ENCODE data around the gene CD1B. TPM values are rescaled to one million over a fixed set of nuclear protein-coding genes. Genes with fewer than 3 reads are reported as not detected.

The CD1B gene
- polyA plus RNA-seq, 1 of the 3 experiments (the other 2 are of a cell fraction): not detected

DNA sequence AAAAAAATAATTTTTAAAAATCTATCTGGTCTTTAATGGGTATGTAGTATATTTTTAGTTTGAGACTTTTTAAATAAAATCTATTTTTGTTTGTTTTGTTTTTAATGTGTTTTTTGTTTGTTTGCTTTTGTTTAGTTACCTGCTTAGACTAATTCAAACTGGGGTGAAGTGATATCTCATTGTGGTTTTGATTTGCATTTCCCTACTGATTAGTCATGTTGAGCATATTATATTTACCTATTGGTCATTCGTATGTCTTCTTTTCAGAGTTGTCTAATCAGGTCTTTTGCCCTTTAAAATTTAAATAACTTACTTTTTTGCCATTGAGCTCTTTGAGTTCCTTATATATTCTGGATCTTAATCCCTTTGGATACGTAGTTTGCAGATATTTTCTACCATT is 20.3 kb downstream of the CD1B start (continued):
- TF ChIP-seq, protein P1, sequence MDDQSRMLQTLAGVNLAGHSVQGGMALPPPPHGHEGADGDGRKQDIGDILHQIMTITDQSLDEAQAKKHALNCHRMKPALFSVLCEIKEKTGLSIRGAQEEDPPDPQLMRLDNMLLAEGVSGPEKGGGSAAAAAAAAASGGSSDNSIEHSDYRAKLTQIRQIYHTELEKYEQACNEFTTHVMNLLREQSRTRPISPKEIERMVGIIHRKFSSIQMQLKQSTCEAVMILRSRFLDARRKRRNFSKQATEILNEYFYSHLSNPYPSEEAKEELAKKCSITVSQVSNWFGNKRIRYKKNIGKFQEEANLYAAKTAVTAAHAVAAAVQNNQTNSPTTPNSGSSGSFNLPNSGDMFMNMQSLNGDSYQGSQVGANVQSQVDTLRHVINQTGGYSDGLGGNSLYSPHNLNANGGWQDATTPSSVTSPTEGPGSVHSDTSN (IDR thresholded peaks at IDR 0.05): no peak

DNA sequence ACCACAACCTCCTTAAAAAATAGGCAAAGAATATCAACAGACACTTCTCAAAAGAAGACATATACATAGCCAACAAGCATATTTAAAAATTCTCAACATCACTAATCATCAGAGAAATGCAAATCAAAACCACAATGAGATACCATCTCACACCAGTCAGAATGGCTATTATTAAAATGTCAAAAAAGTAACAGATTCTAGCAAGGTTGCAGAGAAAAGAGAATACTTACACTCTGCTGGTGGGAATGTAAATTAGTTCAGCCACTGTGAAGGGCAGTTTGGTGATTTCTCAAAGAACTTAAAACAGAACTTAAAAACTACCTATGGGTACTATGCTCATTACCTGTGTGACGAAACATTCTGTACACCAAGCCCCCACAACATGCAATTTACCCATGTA is 20.7 kb downstream of the CD1B start:
- ChIA-PET CTCF (no interaction called here), POLR2A (no interaction called here)
- no peaks in the 10 kb centered on the region for H3K36me3 ChIP-seq (replicated peaks in 1 of 2; ENCODE audit: control insufficient read depth in 1 of 2, insufficient read depth in 2 of 2, low read length in 1 of 2)
- H3K79me2 ChIP-seq (ENCODE audit: insufficient read depth): no peaks in the 10 kb centered on the region
- no peak overlapping the region for H2AFZ ChIP-seq (ENCODE audit: low read depth)
- no peaks in the 10 kb centered on the region for H3K4me1 ChIP-seq (ENCODE audit: control insufficient read depth in 1 of 2, insufficient read depth in 2 of 2, low read depth in 1 of 2, low read length in 1 of 2)
- H4K20me1 ChIP-seq (ENCODE audit: insufficient read depth): no peaks in the 10 kb centered on the region
- H3K9me3 ChIP-seq: no peaks in the 10 kb centered on the region; the same call in 1 of the 2 replicates
- no peaks in the 10 kb centered on the region for H3F3A ChIP-seq (replicated peaks; ENCODE audit: insufficient read depth)
- H3K27me3 ChIP-seq (ENCODE audit: insufficient read depth): no peaks in the 10 kb centered on the region
- no peak overlapping the region for H3K27ac ChIP-seq (ENCODE audit: low read depth in 2 of 2, low read length in 1 of 2)
- DNase-seq: no peak
- no peaks in the 10 kb centered on the region for H3K9me2 ChIP-seq
- 0% methylated on average over 1 of the region's 1 CpG for WGBS (ENCODE audit: low lambda C conversion rate)
- H3K9ac ChIP-seq: no peak overlapping the region
- no peak overlapping the region for H3K4me3 ChIP-seq (ENCODE audit: low read depth in 2 of 2, low read length in 1 of 2)
- no peak overlapping the region for H3K4me2 ChIP-seq
- TF ChIP-seq FOXM1 (IDR thresholded peaks at IDR 0.05; ENCODE audit: low read depth): no peak
- TF ChIP-seq NFIC (IDR thresholded peaks at IDR 0.05; ENCODE audit: borderline replicate concordance): no peak
- no peak for TF ChIP-seq EZH2phosphoT487 (IDR thresholded peaks at IDR 0.05; ENCODE audit: borderline replicate concordance, low read depth)
- TF ChIP-seq, protein P2, sequence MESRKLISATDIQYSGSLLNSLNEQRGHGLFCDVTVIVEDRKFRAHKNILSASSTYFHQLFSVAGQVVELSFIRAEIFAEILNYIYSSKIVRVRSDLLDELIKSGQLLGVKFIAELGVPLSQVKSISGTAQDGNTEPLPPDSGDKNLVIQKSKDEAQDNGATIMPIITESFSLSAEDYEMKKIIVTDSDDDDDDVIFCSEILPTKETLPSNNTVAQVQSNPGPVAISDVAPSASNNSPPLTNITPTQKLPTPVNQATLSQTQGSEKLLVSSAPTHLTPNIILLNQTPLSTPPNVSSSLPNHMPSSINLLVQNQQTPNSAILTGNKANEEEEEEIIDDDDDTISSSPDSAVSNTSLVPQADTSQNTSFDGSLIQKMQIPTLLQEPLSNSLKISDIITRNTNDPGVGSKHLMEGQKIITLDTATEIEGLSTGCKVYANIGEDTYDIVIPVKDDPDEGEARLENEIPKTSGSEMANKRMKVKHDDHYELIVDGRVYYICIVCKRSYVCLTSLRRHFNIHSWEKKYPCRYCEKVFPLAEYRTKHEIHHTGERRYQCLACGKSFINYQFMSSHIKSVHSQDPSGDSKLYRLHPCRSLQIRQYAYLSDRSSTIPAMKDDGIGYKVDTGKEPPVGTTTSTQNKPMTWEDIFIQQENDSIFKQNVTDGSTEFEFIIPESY (IDR thresholded peaks at IDR 0.05; ENCODE audit: borderline replicate concordance, low read depth): no peak
- no peak for TF ChIP-seq GATA2 (CRISPR knock-in tag; IDR thresholded peaks at IDR 0.05)
- TF ChIP-seq, protein P3, sequence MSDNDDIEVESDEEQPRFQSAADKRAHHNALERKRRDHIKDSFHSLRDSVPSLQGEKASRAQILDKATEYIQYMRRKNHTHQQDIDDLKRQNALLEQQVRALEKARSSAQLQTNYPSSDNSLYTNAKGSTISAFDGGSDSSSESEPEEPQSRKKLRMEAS (IDR thresholded peaks at IDR 0.05; ENCODE audit: low read depth): no peak
- no peak for TF ChIP-seq RFX5 (IDR thresholded peaks at IDR 0.05; ENCODE audit: low read length)
- TF ChIP-seq MXI1 (IDR thresholded peaks at IDR 0.05; ENCODE audit: low read depth, low read length): no peak
- TF ChIP-seq ELF1 (IDR thresholded peaks at IDR 0.05): no peak
- TF ChIP-seq FOSL2 (IDR thresholded peaks at IDR 0.05; ENCODE audit: borderline replicate concordance, low read depth): no peak
- TF ChIP-seq, protein P4, sequence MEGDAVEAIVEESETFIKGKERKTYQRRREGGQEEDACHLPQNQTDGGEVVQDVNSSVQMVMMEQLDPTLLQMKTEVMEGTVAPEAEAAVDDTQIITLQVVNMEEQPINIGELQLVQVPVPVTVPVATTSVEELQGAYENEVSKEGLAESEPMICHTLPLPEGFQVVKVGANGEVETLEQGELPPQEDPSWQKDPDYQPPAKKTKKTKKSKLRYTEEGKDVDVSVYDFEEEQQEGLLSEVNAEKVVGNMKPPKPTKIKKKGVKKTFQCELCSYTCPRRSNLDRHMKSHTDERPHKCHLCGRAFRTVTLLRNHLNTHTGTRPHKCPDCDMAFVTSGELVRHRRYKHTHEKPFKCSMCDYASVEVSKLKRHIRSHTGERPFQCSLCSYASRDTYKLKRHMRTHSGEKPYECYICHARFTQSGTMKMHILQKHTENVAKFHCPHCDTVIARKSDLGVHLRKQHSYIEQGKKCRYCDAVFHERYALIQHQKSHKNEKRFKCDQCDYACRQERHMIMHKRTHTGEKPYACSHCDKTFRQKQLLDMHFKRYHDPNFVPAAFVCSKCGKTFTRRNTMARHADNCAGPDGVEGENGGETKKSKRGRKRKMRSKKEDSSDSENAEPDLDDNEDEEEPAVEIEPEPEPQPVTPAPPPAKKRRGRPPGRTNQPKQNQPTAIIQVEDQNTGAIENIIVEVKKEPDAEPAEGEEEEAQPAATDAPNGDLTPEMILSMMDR (IDR thresholded peaks at IDR 0.05): no peak
- no peak for TF ChIP-seq RXRA (IDR thresholded peaks at IDR 0.05; ENCODE audit: borderline replicate concordance, low read depth)
- TF ChIP-seq JUND (IDR thresholded peaks at IDR 0.05): no peak
